ENCODE results near the gene IGHMBP2.

Gene IGHMBP2

GRCh38 chr11:68941324-68942094, 37.8 kb downstream of the IGHMBP2 start:
- no peak for DNase-seq

GRCh38 chr11:68942095-68942620, 38.5 kb downstream of the IGHMBP2 start:
- DNase-seq = no peak

- DNase-seq = no peak
Observed at GRCh38 chr11:68942751-68943271, 39.1 kb downstream of the IGHMBP2 start.

GRCh38 chr11:68946416-68947090, 42.9 kb downstream of the IGHMBP2 start:
- no peak for DNase-seq

- DNase-seq = no peak
Observed at GRCh38 chr11:68947151-68947550, 43.5 kb downstream of the IGHMBP2 start.

- no peak for DNase-seq
Observed at GRCh38 chr11:68948496-68948895, 44.8 kb downstream of the IGHMBP2 start.

- DNase-seq = no peak
Observed at GRCh38 chr11:68948935-68949334, 45.2 kb downstream of the IGHMBP2 start.

GRCh38 chr11:68950270-68950669, 46.6 kb downstream of the IGHMBP2 start:
- DNase-seq = no peak

GRCh38 chr11:68950762-68951161, 47.1 kb downstream of the IGHMBP2 start:
- no peak for DNase-seq

- DNase-seq = no peak
Observed at GRCh38 chr11:68954836-68955606, 51.3 kb downstream of the IGHMBP2 start.

GRCh38 chr11:68955607-68955958, 51.9 kb downstream of the IGHMBP2 start:
- no peak for DNase-seq

- peak in 1 of 2 experiments; percentile 36 for DNase-seq
Observed at GRCh38 chr11:68956142-68956541, 52.5 kb downstream of the IGHMBP2 start.

GRCh38 chr11:68956547-68957254, 53.0 kb downstream of the IGHMBP2 start:
- DNase-seq = no peak

- no peak for DNase-seq
Observed at GRCh38 chr11:68958211-68958610, 54.5 kb downstream of the IGHMBP2 start.

GRCh38 chr11:68959465-68960293, 56.0 kb downstream of the IGHMBP2 start:
- no peak for DNase-seq

- no peak for DNase-seq
Observed at GRCh38 chr11:68960294-68961071, 56.8 kb downstream of the IGHMBP2 start.

GRCh38 chr11:68961245-68961644, 57.6 kb downstream of the IGHMBP2 start:
- DNase-seq = no peak

GRCh38 chr11:68962527-68963250, 59.0 kb downstream of the IGHMBP2 start:
- DNase-seq = no peak

GRCh38 chr11:68963779-68964178, 60.1 kb downstream of the IGHMBP2 start:
- DNase-seq = no peak
